H1 (cell line): Measurements from ENCODE around the gene SPRR1B. TPM values are rescaled to one million over a fixed set of nuclear protein-coding genes. Genes with fewer than 3 reads are reported as not detected.

Experiments
- CTCF ChIA-PET: fragments of 300-600 bp; sonication (Branson Sonifier 250); formaldehyde crosslinking; loops from one replicate; lab custom pipeline; 2021; ENCODE audit not compliant: partially characterized antibody; lab: Charles Lee
- POLR2A ChIA-PET: fragments of 300-600 bp; sonication (Branson Sonifier 250); formaldehyde crosslinking; loops from one replicate; lab custom pipeline; 2021; ENCODE audit warnings: inconsistent platforms; ENCODE audit not compliant: partially characterized antibody; lab: Charles Lee
- DNase-seq, 2 experiments: peaks; one replicate each; pipeline versions ENCODE4 v3.0.0 to v3.0.0-alpha.2; 2010 to 2022; ENCODE audit warnings: low spot score in 2 of 2, low read depth in 1 of 2, mixed read lengths in 1 of 2
- FAIRE-seq: peaks from 2 replicates; lab custom pipeline; 2011; peaks lifted over from hg19 to GRCh38; lab: Jason Lieb, UNC
- H2AFZ ChIP-seq: 2 replicates; pipeline ENCODE4 v1.8.1; 2012; ENCODE audit warnings: low read length, inconsistent platforms
- H2AK5ac ChIP-seq: 2 replicates; pipeline ENCODE4 v1.6.1; 2013; ENCODE audit warnings: low read depth, low read length
- H2BK120ac ChIP-seq: replicated peaks from 2 replicates; pipeline ENCODE3; 2013; ENCODE audit warnings: low read depth, low read length, inconsistent platforms
- H2BK12ac ChIP-seq: 2 replicates; pipeline ENCODE4 v1.6.1; 2013; ENCODE audit warnings: low read depth, low read length
- H2BK15ac ChIP-seq: 2 replicates; pipeline ENCODE4 v1.6.1; 2013; ENCODE audit warnings: low read length
- H2BK20ac ChIP-seq: 2 replicates; pipeline ENCODE4 v1.6.1; 2013; ENCODE audit warnings: low read length
- H2BK5ac ChIP-seq: 2 replicates; pipeline ENCODE4 v1.6.1; 2013; ENCODE audit warnings: low read depth, low read length
- H3K14ac ChIP-seq: 2 replicates; pipeline ENCODE4 v1.6.1; 2013; ENCODE audit warnings: inconsistent platforms; ENCODE audit not compliant: insufficient read length
- H3K18ac ChIP-seq: 2 replicates; pipeline ENCODE4 v1.6.1; 2013; ENCODE audit warnings: low read length; ENCODE audit errors: extremely low read depth
- H3K23ac ChIP-seq: 2 replicates; pipeline ENCODE4 v1.6.1; 2013; ENCODE audit warnings: inconsistent platforms; ENCODE audit not compliant: insufficient read length
- H3K23me2 ChIP-seq: 2 replicates; pipeline ENCODE4 v1.6.1; 2013; ENCODE audit warnings: low read depth, low read length
- H3K27ac ChIP-seq: 2 replicates; pipeline ENCODE4 v1.6.1; 2011; ENCODE audit warnings: low read depth, low read length, inconsistent platforms
- H3K27me3 ChIP-seq, 4 experiments: replicated peaks in 1 of 4; 1 replicate in 1 of 4; 2 replicates in 3 of 4; pipeline versions ENCODE4 v1.6.1 to v1.8.1; 2011 to 2013; ENCODE audit warnings: low read length in 3 of 4, mild to moderate bottlenecking in 3 of 4, inconsistent platforms in 2 of 4, mixed read lengths in 2 of 4, moderate library complexity in 1 of 4; ENCODE audit not compliant: control insufficient read depth in 3 of 4, insufficient read depth in 3 of 4; ENCODE audit errors: extremely low read depth in 1 of 4
- H3K36me3 ChIP-seq, 4 experiments: 2 replicates each; pipeline versions ENCODE4 v1.6.1 to v1.8.1; 2011 to 2013; ENCODE audit warnings: mild to moderate bottlenecking in 4 of 4, low read length in 3 of 4, moderate library complexity in 2 of 4, control low read depth in 1 of 4, inconsistent platforms in 1 of 4; ENCODE audit not compliant: insufficient read depth in 4 of 4, control insufficient read depth in 2 of 4
- H3K4ac ChIP-seq: replicated peaks from 2 replicates; pipeline ENCODE3; 2013; ENCODE audit warnings: low read length, low read depth, mixed read lengths, inconsistent platforms; ENCODE audit not compliant: insufficient read length
- H3K4me1 ChIP-seq, 4 experiments: replicated peaks in 1 of 4; 1 replicate in 1 of 4; 2 replicates in 3 of 4; pipeline versions ENCODE4 v1.6.1 to v1.8.1; 2011 to 2013; ENCODE audit warnings: low read length in 3 of 4, inconsistent platforms in 2 of 4, mixed read lengths in 1 of 4; ENCODE audit not compliant: insufficient read depth in 4 of 4, control insufficient read depth in 3 of 4
- H3K4me2 ChIP-seq, 2 experiments: 2 replicates each; pipeline versions ENCODE4 v1.6.1 to v1.8.1; 2011 to 2013; ENCODE audit warnings: low read depth in 2 of 2, low read length in 2 of 2, control low read depth in 1 of 2, inconsistent platforms in 1 of 2, mild to moderate bottlenecking in 1 of 2; ENCODE audit not compliant: insufficient read depth in 1 of 2
- H3K4me3 ChIP-seq, 4 experiments: fragments of 200-600, 300-600 bp in 1 of 4; sonication (generic), shearing (Covaris generic), sonication (Bioruptor Twin) in 1 of 4; 2 replicates each; pipeline versions ENCODE4 v1.5.1 to v1.8.1; 2011 to 2016; ENCODE audit warnings: low read length in 4 of 4, low read depth in 3 of 4, control low read depth in 2 of 4, inconsistent platforms in 2 of 4, mild to moderate bottlenecking in 2 of 4, mixed read lengths in 1 of 4, moderate library complexity in 1 of 4; ENCODE audit not compliant: insufficient read depth in 2 of 4; ENCODE audit errors: extremely low read depth in 1 of 4
- H3K56ac ChIP-seq: replicated peaks from 2 replicates; pipeline ENCODE3; 2013; ENCODE audit warnings: low read depth, mild to moderate bottlenecking, mixed read lengths, low read length, inconsistent platforms; ENCODE audit not compliant: insufficient read length
- H3K79me1 ChIP-seq: 2 replicates; pipeline ENCODE4 v1.6.1; 2013; ENCODE audit warnings: low read depth, low read length, control low read depth
- H3K79me2 ChIP-seq, 2 experiments: 2 replicates each; pipeline versions ENCODE4 v1.6.1 to v1.8.1; 2012 to 2013; ENCODE audit warnings: low read length in 2 of 2, mild to moderate bottlenecking in 2 of 2, inconsistent platforms in 1 of 2; ENCODE audit not compliant: insufficient read depth in 2 of 2, control insufficient read depth in 1 of 2
- H3K9ac ChIP-seq, 4 experiments: replicated peaks in 1 of 4; 1 replicate in 1 of 4; 2 replicates in 3 of 4; pipeline versions ENCODE4 v1.6.1 to v1.8.1; 2011 to 2013; ENCODE audit warnings: low read depth in 3 of 4, low read length in 3 of 4, control low read depth in 2 of 4, mild to moderate bottlenecking in 2 of 4, moderate library complexity in 2 of 4, inconsistent platforms in 1 of 4; ENCODE audit errors: extremely low read depth in 1 of 4
- H3K9me3 ChIP-seq, 2 experiments: 2 replicates each; pipeline versions ENCODE4 v1.6.1 to v1.8.1; 2012 to 2013; ENCODE audit warnings: mild to moderate bottlenecking in 2 of 2, moderate library complexity in 2 of 2, control low read depth in 1 of 2, inconsistent platforms in 1 of 2, low read depth in 1 of 2, low read length in 1 of 2, mixed read lengths in 1 of 2; ENCODE audit not compliant: insufficient read depth in 2 of 2
- H4K20me1 ChIP-seq, 2 experiments: replicated peaks in 1 of 2; 2 replicates each; pipeline versions ENCODE3 to v1.8.1; 2011 to 2013; ENCODE audit warnings: inconsistent platforms in 2 of 2, low read length in 2 of 2, mild to moderate bottlenecking in 1 of 2; ENCODE audit not compliant: insufficient read depth in 2 of 2, control insufficient read depth in 1 of 2
- H4K5ac ChIP-seq: 2 replicates; pipeline ENCODE4 v1.6.1; 2013; ENCODE audit warnings: low read length, low read depth, mixed read lengths, inconsistent platforms; ENCODE audit not compliant: insufficient read length
- H4K8ac ChIP-seq: 2 replicates; pipeline ENCODE4 v1.8.0; 2013; ENCODE audit warnings: mild to moderate bottlenecking, moderate library complexity, low read length, inconsistent platforms; ENCODE audit not compliant: insufficient read depth; ENCODE audit errors: extremely low read depth
- H4K91ac ChIP-seq: replicated peaks from 2 replicates; pipeline ENCODE3; 2013; ENCODE audit warnings: low read length, mixed read lengths, inconsistent platforms; ENCODE audit not compliant: insufficient read length
- RBBP5 ChIP-seq: IDR thresholded peaks from 2 replicates; pipeline ENCODE4 v1.7.1; 2012; ENCODE audit warnings: low read depth, mild to moderate bottlenecking, inconsistent platforms, low read length, moderate library complexity, borderline replicate concordance
- WGBS, 2 experiments: shearing (Covaris generic) in 1 of 2; methylation state at CpG; one replicate each; pipeline versions ENCODE4 v1.1.6 to v1.1.7; 2013 to 2015; ENCODE audit warnings: low lambda C conversion rate in 2 of 2, mixed read lengths in 2 of 2, inconsistent platforms in 1 of 2, low coverage in 1 of 2, missing lambda C conversion rate in 1 of 2; ENCODE audit not compliant: insufficient replicate concordance in 2 of 2, insufficient coverage in 1 of 2, insufficient read length in 1 of 2; ENCODE audit errors: extremely low coverage in 1 of 2, missing lambda C conversion rate in 1 of 2; 5-methylcytosine and 5-hydroxymethylcytosine counted together
- polyA plus RNA-seq, 7 experiments: library from polyadenylated mRNA; depleted of rRNA in 3 of 7; stranded (reverse) in 5 of 7; unstranded in 2 of 7; fragments of >200 nt in 5 of 7; fragments of 200-250 nt in 2 of 7; gene quantifications; 1 replicate in 5 of 7; 2 replicates in 1 of 7; 4 replicates in 1 of 7; pipeline versions ENCODE4 v1.2.1 to v1.2.3, GENCODE V29; 2011 to 2013; ENCODE audit warnings: missing spikeins in 2 of 7, mixed read lengths in 2 of 7
- total RNA-seq: library from RNA; stranded (reverse); fragmentation: NEBNext Ultra II Directional; extraction: Animal tissue kit (Norgen Biotek cat#: 25700); gene quantifications from 2 replicates; pipeline ENCODE4 v1.2.1, GENCODE V29; 2021

The SPRR1B gene
- total and polyA plus RNA-seq, 2 of the 8 experiments (the other 6 are each of a cell fraction or from before 2014, with no cell fraction given), result 0.23 TPM; not detected in 1

- no peak within 1 kb of the TSS for H4K91ac ChIP-seq
- no peak within 1 kb of the TSS for H2BK15ac ChIP-seq
- no peak within 1 kb of the TSS for H3K4me3 ChIP-seq
- H3K27ac ChIP-seq, result no peak within 1 kb of the TSS
- DNase-seq, result no peak
- H3K18ac ChIP-seq, result no peak within 1 kb of the TSS
- H3K9ac ChIP-seq, result no peak within 1 kb of the TSS
- H3K14ac ChIP-seq, result no peak within 1 kb of the TSS
- H4K8ac ChIP-seq, result no peak within 1 kb of the TSS
- H3K23me2 ChIP-seq, result no peaks in the 10 kb centered on the region
- no peak within 1 kb of the TSS for H2BK5ac ChIP-seq
- H2AK5ac ChIP-seq, result no peak within 1 kb of the TSS
- no peaks in the 10 kb centered on the region for H3K9me3 ChIP-seq
- H2AFZ ChIP-seq, result 0 out of 2 replicates have a peak within 1 kb of the TSS, but pooled peaks have one; percentile 80
- no peak within 1 kb of the TSS for H3K23ac ChIP-seq
- H4K5ac ChIP-seq, result no peak within 1 kb of the TSS
- CTCF ChIA-PET, result interaction anchor here (1.2 to 1.8 kb wide), 2 partner anchors 22 to 111 kb away, joined by 3 to 5 read pairs; no protein-coding TSS in a partner anchor
- no peak within 1 kb of the TSS for H3K4ac ChIP-seq
- no peaks in the 10 kb centered on the region for H3K36me3 ChIP-seq
- no peaks in the 10 kb centered on the region for H3K79me2 ChIP-seq
- 45% methylated on average over 2 of the region's 2 CpGs; no CpG with 5 or more reads in 1 of the 2 experiments for WGBS, 2 experiments
- no peak within 1 kb of the TSS for H2BK20ac ChIP-seq
- no peak within 1 kb of the TSS for H3K56ac ChIP-seq
- POLR2A ChIA-PET, result no interaction called here
- no peak for FAIRE-seq
- no peak within 1 kb of the TSS for H2BK12ac ChIP-seq
- no peaks in the 10 kb centered on the region for H3K4me1 ChIP-seq
- no peak within 1 kb of the TSS for H3K4me2 ChIP-seq
- H3K79me1 ChIP-seq, result no peaks in the 10 kb centered on the region
- TF ChIP-seq RBBP5, result no peak
- no peaks in the 10 kb centered on the region for H4K20me1 ChIP-seq
- H2BK120ac ChIP-seq, result no peak within 1 kb of the TSS
- H3K27me3 ChIP-seq, result no peaks in the 10 kb centered on the region
Measured at GRCh38 chr1:153071511-153071910, 40.5 kb downstream of the SPRR1B start, which contains the start of gene SPRR2B. Gene SPRR2B (minus strand): TSS chr1:153071611. CDS start chr1:153070839, 772 bp downstream.
